K562 (cell line): ENCODE measurements around the gene TIMP3. TPM values are rescaled to one million over a fixed set of nuclear protein-coding genes. Genes with fewer than 3 reads are reported as not detected.

ENCODE experiments used
- CC2D1A ChIP-seq: fragments of 450-650 bp; IDR thresholded peaks from 2 replicates; pipeline ENCODE4 v1.6.1; 2017; ENCODE audit warnings: mild to moderate bottlenecking
- CHD4 ChIP-seq: fragments of 200-600 bp; sonication (generic); IDR thresholded peaks from 3 replicates; pipeline ENCODE4 v1.6.1; 2012; ENCODE audit warnings: low read depth, mild to moderate bottlenecking, mixed read lengths, low read length, inconsistent platforms; ENCODE audit not compliant: insufficient read depth, insufficient replicate concordance, poor library complexity, severe bottlenecking
- DACH1 ChIP-seq: fragments of 450-650 bp; IDR thresholded peaks from 2 replicates; pipeline ENCODE4 v1.6.1; 2018; ENCODE audit not compliant: partially characterized antibody
- DEAF1 ChIP-seq: fragments of 450-650 bp; formaldehyde crosslinking; IDR thresholded peaks from 2 replicates; pipeline ENCODE4 v1.4.0; 2020; ENCODE audit warnings: mild to moderate bottlenecking, moderate library complexity
- EGR1 ChIP-seq: fragments of 450-650 bp; conservative IDR thresholded peaks from 2 replicates; pipeline ENCODE4 v1.6.1; 2017; ENCODE audit warnings: mild to moderate bottlenecking
- REST ChIP-seq, 2 experiments: fragments of 450-650 bp; formaldehyde crosslinking in 1 of 2; IDR thresholded peaks; 2 replicates each; pipeline versions ENCODE4 v1.4.0 to v1.6.1; 2014 to 2020; ENCODE audit warnings: mild to moderate bottlenecking in 2 of 2, borderline replicate concordance in 1 of 2, low read depth in 1 of 2
- SMC3 ChIP-seq: conservative IDR thresholded peaks from 2 replicates; pipeline ENCODE4 v1.6.1; 2011; ENCODE audit warnings: low read depth, low read length, improper control_type of control experiment; ENCODE audit not compliant: insufficient read depth
- TCF3 ChIP-seq: sonication (generic); formaldehyde crosslinking; IDR thresholded peaks from 2 replicates; pipeline ENCODE4 v1.4.0; 2020; ENCODE audit warnings: mild to moderate bottlenecking, missing genetic modification reagents
- ZNF785 ChIP-seq: fragments of 250-450 bp; sonication (Bioruptor Pico); IDR thresholded peaks from 2 replicates; pipeline ENCODE4 v1.4.0; 2020; ENCODE audit warnings: mild to moderate bottlenecking
- polyA plus RNA-seq, 8 experiments: library from polyadenylated mRNA; depleted of rRNA in 4 of 8; stranded (reverse) in 5 of 8; unstranded in 3 of 8; fragments of >200 nt; fragmentation: Nextera tagmentation in 2 of 8; fragmentation: Illumina TruSeq in 1 of 8; extraction: Ambion mirVana in 2 of 8; extraction: Trizol in 1 of 8; gene quantifications; 2 replicates each; pipeline versions ENCODE4 v1.2.1 to v1.2.3, GENCODE V29; 2011 to 2014; ENCODE audit warnings: inconsistent platforms in 1 of 8, missing spikeins in 1 of 8
- total RNA-seq, 7 experiments: library from RNA; depleted of rRNA in 6 of 7; stranded (reverse); fragments of >200 nt in 6 of 7; fragmentation: Illumina TruSeq in 2 of 7; extraction: Trizol in 2 of 7; gene quantifications; 2 replicates each; pipeline versions ENCODE4 v1.2.1 to v1.2.3, GENCODE V29; 2011 to 2021; ENCODE audit warnings: low replicate concordance in 1 of 7

The TIMP3 gene
- total and polyA plus RNA-seq, 9 of the 15 experiments (the other 6 are each of a cell fraction or from before 2014, with no cell fraction given) = 0.07 to 0.73 (median 0.18) TPM

GRCh38 chr22:32796865-32797573, 4.5 kb upstream of the TIMP3 start (continued):
- TF ChIP-seq REST (IDR thresholded peaks at IDR 0.05; ENCODE audit: borderline replicate concordance) (peak; percentile 77), REST (CRISPR knock-in tag; IDR thresholded peaks at IDR 0.05; ENCODE audit: low read depth) (no peak), EGR1 (0 out of 2 replicates have a peak, but pooled peaks have one; percentile 12), DEAF1 (CRISPR knock-in tag) (peak; percentile 70; the same call in 1 of the 2 replicates), DACH1 (no peak), ZNF785 (CRISPR knock-in tag) (no peak), TCF3 (CRISPR knock-in tag) (no peak), CC2D1A (0 out of 2 replicates have a peak, but pooled peaks have one; percentile 33), SMC3 (peak; percentile 72), CHD4 (no peak)
